Measurements from ENCODE around the gene KLK12.

Gene KLK12

GRCh38 chr19:51047031-51047335 is 12.2 kb upstream of the KLK12 start:
- Histone ChIP-seq H3K9me3 (ENCODE audit: control insufficient read depth, low read length) (no peaks in the 10 kb centered on the region), H3K4me3 (ENCODE audit: extremely low read depth, insufficient read depth, low read length, poor library complexity, severe bottlenecking) (no peak overlapping the region), H3K36me3 (ENCODE audit: control insufficient read depth, insufficient read depth, low read length) (no peaks in the 10 kb centered on the region), H3K27ac (ENCODE audit: low read depth, low read length, severe bottlenecking) (no peak overlapping the region), H3K4me1 (ENCODE audit: control insufficient read depth, insufficient read depth, low read length, poor library complexity, severe bottlenecking) (no peaks in the 10 kb centered on the region)
- 6 to 30% methylated on average over 2 to 4 of the region's 4 CpGs for WGBS, 2 experiments (ENCODE audit: insufficient coverage in 2 of 2)

DNA sequence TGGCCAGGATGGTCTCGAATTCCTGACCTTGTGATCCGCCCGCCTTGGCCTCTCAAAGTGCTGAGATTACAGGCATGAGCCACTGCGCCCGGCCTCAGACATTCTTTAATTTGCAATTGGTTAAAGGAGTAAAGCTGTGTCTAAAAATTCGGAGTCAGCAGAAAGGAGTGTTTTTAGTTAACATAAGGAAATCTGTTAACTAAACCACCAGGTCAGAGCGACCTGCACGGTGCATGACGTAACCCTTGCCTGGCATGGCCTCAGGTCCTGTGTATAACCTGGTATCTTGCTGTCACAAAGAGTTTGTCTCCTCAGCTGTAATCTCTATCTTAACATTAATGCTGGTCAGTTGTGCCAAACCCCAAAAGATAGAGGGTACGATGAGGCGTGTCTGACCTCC is 9.5 kb upstream of the KLK12 start:
- no peak overlapping the region for H3K27ac ChIP-seq (ENCODE audit: low read depth, low read length, severe bottlenecking)

GRCh38 chr19:51043497-51043896 is 8.7 kb upstream of the KLK12 start:
- Histone ChIP-seq H3K27ac (ENCODE audit: low read depth, low read length, severe bottlenecking) (no peak overlapping the region), H3K9me3 (ENCODE audit: control insufficient read depth, low read length) (no peaks in the 10 kb centered on the region), H3K4me3 (ENCODE audit: extremely low read depth, insufficient read depth, low read length, poor library complexity, severe bottlenecking) (no peak overlapping the region), H3K36me3 (ENCODE audit: control insufficient read depth, insufficient read depth, low read length) (no peaks in the 10 kb centered on the region), H3K4me1 (ENCODE audit: control insufficient read depth, insufficient read depth, low read length, poor library complexity, severe bottlenecking) (no peaks in the 10 kb centered on the region)
- whole genome bisulfite sequencing, 2 experiments (ENCODE audit: insufficient coverage in 2 of 2): 91 to 100% methylated on average over 5 to 8 of the region's 9 CpGs

More for the DNA sequence above, 9.5 kb upstream of the KLK12 start:
- no peaks in the 10 kb centered on the region for H3K9me3 ChIP-seq (ENCODE audit: control insufficient read depth, low read length)
- no peak overlapping the region for H3K4me3 ChIP-seq (ENCODE audit: extremely low read depth, insufficient read depth, low read length, poor library complexity, severe bottlenecking)
- no peaks in the 10 kb centered on the region for H3K36me3 ChIP-seq (ENCODE audit: control insufficient read depth, insufficient read depth, low read length)
- H3K4me1 ChIP-seq (ENCODE audit: control insufficient read depth, insufficient read depth, low read length, poor library complexity, severe bottlenecking): no peaks in the 10 kb centered on the region
- 84 to 86% methylated on average over 8 to 9 of the region's 11 CpGs for whole genome bisulfite sequencing, 2 experiments (ENCODE audit: insufficient coverage in 2 of 2)

DNA sequence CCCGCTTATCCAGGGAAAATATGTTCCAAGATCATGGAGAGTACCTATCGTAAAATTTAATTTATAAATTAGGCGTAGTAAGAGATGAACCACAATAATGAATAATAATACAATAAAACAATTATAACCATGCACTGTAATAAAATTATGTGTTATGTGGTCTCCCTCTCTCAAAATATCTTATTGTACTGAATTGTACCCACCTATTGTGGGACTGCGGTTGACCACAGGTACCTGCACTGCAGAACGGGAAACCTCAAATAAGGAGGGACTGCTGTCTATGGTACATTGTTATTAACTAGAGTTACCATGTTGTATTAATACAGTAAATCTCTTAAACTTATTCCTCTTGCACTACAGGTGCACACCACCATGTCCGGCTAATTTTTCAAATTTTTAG is 5.3 kb upstream of the KLK12 start:
- no CpG with 5 or more reads among the region's 6 CpGs for WGBS, 2 experiments (ENCODE audit: insufficient coverage in 2 of 2)
- no peaks in the 10 kb centered on the region for H3K9me3 ChIP-seq (ENCODE audit: control insufficient read depth, low read length)
- H3K4me1 ChIP-seq (ENCODE audit: control insufficient read depth, insufficient read depth, low read length, poor library complexity, severe bottlenecking): no peaks in the 10 kb centered on the region
- no peaks in the 10 kb centered on the region for H3K36me3 ChIP-seq (ENCODE audit: control insufficient read depth, insufficient read depth, low read length)
- no peak overlapping the region for H3K27ac ChIP-seq (ENCODE audit: low read depth, low read length, severe bottlenecking)
- no peak overlapping the region for H3K4me3 ChIP-seq (ENCODE audit: extremely low read depth, insufficient read depth, low read length, poor library complexity, severe bottlenecking)

GRCh38 chr19:51036519-51036918 is 1.7 kb upstream of the KLK12 start:
- H3K27ac ChIP-seq (ENCODE audit: low read depth, low read length, severe bottlenecking): no peak overlapping the region
- H3K4me3 ChIP-seq (ENCODE audit: extremely low read depth, insufficient read depth, low read length, poor library complexity, severe bottlenecking): no peak overlapping the region
- WGBS, 2 experiments (ENCODE audit: insufficient coverage in 2 of 2): 62 to 68% methylated on average over 6 to 7 of the region's 9 CpGs
- no peaks in the 10 kb centered on the region for H3K9me3 ChIP-seq (ENCODE audit: control insufficient read depth, low read length)
- no peaks in the 10 kb centered on the region for H3K4me1 ChIP-seq (ENCODE audit: control insufficient read depth, insufficient read depth, low read length, poor library complexity, severe bottlenecking)
- no peaks in the 10 kb centered on the region for H3K36me3 ChIP-seq (ENCODE audit: control insufficient read depth, insufficient read depth, low read length)

DNA sequence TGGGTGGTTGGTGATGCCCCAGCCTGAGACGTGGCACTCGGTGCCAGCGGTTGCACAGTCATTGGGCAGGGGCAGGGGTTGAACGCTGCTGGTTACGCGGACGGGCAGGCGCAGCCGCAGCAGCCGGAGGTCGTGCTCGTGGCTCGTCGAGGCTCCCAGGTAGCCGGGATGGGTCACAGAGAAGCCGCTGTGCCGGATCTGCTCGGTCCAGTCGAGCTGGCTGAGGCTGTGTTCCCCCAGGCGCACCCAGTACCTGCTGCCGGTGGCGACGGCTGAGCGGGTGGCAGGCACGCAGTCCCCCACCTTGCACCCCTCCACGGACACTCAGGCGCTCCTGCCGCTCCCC is 2.9 kb downstream of the KLK12 start:
- no peaks in the 10 kb centered on the region for H3K36me3 ChIP-seq (ENCODE audit: control insufficient read depth, insufficient read depth, low read length)
- 94% methylated on average over 19 to 28 of the region's 28 CpGs for WGBS, 2 experiments (ENCODE audit: insufficient coverage in 2 of 2)
- H3K4me3 ChIP-seq (ENCODE audit: extremely low read depth, insufficient read depth, low read length, poor library complexity, severe bottlenecking): no peak overlapping the region
- H3K9me3 ChIP-seq (ENCODE audit: control insufficient read depth, low read length): no peaks in the 10 kb centered on the region
- H3K27ac ChIP-seq (ENCODE audit: low read depth, low read length, severe bottlenecking): no peak overlapping the region
- no peaks in the 10 kb centered on the region for H3K4me1 ChIP-seq (ENCODE audit: control insufficient read depth, insufficient read depth, low read length, poor library complexity, severe bottlenecking)

DNA sequence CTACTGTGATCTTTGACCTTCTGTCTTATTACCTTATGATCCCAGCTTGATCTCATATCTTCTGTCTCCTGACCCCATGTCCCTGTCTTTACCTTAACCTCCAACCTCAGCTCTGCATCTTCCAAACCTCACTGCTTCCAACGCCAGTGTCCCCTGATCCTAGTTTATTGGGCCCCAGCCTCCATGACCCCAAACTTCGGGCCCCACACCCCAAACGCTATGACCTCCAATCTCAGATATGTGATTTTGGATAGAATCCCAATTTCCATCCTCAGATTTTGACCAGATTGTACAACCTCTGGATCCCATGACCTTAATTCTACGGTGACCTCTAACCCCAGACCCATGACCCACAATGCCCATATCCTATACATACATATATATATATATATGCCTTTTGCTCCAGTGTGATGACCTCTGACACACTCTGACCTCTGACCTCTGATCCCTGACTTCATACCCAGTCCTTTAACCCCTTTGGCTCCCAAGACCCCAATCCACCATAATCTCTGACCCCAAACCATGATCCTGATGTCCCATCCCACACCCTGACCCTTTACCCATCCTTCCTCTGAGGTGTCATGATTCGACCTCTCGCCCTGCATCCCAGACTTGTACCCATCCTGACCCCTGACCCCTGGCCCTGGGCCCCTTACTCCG is 3.5 kb downstream of the KLK12 start:
- H3K36me3 ChIP-seq (ENCODE audit: control insufficient read depth, insufficient read depth, low read length): no peaks in the 10 kb centered on the region
- H3K9me3 ChIP-seq (ENCODE audit: control insufficient read depth, low read length): no peaks in the 10 kb centered on the region
- no peak overlapping the region for H3K27ac ChIP-seq (ENCODE audit: low read depth, low read length, severe bottlenecking)
- no peak overlapping the region for H3K4me3 ChIP-seq (ENCODE audit: extremely low read depth, insufficient read depth, low read length, poor library complexity, severe bottlenecking)
- H3K4me1 ChIP-seq (ENCODE audit: control insufficient read depth, insufficient read depth, low read length, poor library complexity, severe bottlenecking): no peaks in the 10 kb centered on the region
- 94 to 95% methylated on average over 5 to 6 of the region's 7 CpGs for WGBS, 2 experiments (ENCODE audit: insufficient coverage in 2 of 2)

- 90 to 91% methylated on average over 7 to 10 of the region's 13 CpGs for WGBS, 2 experiments (ENCODE audit: insufficient coverage in 2 of 2)
Measured at GRCh38 chr19:51030631-51031030, 4.2 kb downstream of the KLK12 start.

GRCh38 chr19:51029718-51030117 is 5.1 kb downstream of the KLK12 start:
- Histone ChIP-seq H3K4me1 (ENCODE audit: control insufficient read depth, insufficient read depth, low read length, poor library complexity, severe bottlenecking) (no peaks in the 10 kb centered on the region), H3K36me3 (ENCODE audit: control insufficient read depth, insufficient read depth, low read length) (no peaks in the 10 kb centered on the region), H3K27ac (ENCODE audit: low read depth, low read length, severe bottlenecking) (no peak overlapping the region), H3K4me3 (ENCODE audit: extremely low read depth, insufficient read depth, low read length, poor library complexity, severe bottlenecking) (no peak overlapping the region), H3K9me3 (ENCODE audit: control insufficient read depth, low read length) (no peaks in the 10 kb centered on the region)
- WGBS, 2 experiments (ENCODE audit: insufficient coverage in 2 of 2): 100% methylated on average over 1 of the region's 2 CpGs; no CpG with 5 or more reads in 1 of the 2 experiments

More at GRCh38 chr19:51030631-51031030, 4.2 kb downstream of the KLK12 start:
- H3K4me1 ChIP-seq (ENCODE audit: control insufficient read depth, insufficient read depth, low read length, poor library complexity, severe bottlenecking): no peaks in the 10 kb centered on the region
- H3K36me3 ChIP-seq (ENCODE audit: control insufficient read depth, insufficient read depth, low read length): no peaks in the 10 kb centered on the region
- H3K9me3 ChIP-seq (ENCODE audit: control insufficient read depth, low read length): no peaks in the 10 kb centered on the region
- H3K4me3 ChIP-seq (ENCODE audit: extremely low read depth, insufficient read depth, low read length, poor library complexity, severe bottlenecking): no peak overlapping the region
- H3K27ac ChIP-seq (ENCODE audit: low read depth, low read length, severe bottlenecking): no peak overlapping the region

GRCh38 chr19:51027873-51028272 is 6.9 kb downstream of the KLK12 start:
- Histone ChIP-seq H3K4me1 (ENCODE audit: control insufficient read depth, insufficient read depth, low read length, poor library complexity, severe bottlenecking) (no peaks in the 10 kb centered on the region), H3K4me3 (ENCODE audit: extremely low read depth, insufficient read depth, low read length, poor library complexity, severe bottlenecking) (no peak overlapping the region), H3K9me3 (ENCODE audit: control insufficient read depth, low read length) (no peaks in the 10 kb centered on the region), H3K27ac (ENCODE audit: low read depth, low read length, severe bottlenecking) (no peak overlapping the region), H3K36me3 (ENCODE audit: control insufficient read depth, insufficient read depth, low read length) (no peaks in the 10 kb centered on the region)
- WGBS, 2 experiments (ENCODE audit: insufficient coverage in 2 of 2): 88 to 90% methylated on average over 2 of the region's 5 CpGs

DNA sequence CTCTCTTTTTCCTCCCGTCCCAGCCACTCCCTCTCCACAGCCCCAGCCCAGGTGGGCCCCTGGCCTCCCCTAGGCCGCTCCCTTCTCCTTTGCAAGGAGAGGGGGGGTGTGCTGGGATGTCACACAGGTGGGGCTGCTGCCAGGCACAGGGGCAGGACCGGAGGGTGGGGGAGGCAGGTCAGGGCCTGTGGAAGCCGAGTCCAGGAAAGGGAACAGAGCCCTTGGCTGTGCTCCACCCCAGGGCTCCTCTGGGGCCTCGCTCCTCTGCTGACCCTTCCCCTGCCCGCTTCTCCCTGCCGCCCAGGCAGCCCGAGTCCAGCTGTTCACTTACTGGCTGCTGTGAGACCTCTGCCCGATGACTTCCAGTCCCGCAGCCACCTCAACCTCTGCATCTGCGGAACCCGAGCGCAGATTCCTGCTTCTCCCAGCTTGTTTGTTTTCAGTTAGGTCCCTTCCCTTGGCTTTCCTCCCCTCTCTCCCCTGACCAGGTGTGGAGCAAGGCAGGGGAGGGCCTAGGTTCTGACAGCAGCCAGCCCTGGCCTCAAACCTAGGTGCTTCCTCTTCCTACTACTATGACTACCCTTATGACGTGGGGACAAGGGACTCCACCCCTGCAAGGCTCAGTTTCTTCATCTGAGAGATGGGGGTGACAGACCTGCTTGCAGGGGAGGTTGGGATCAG is 7.5 kb downstream of the KLK12 start:
- WGBS, 2 experiments (ENCODE audit: insufficient coverage in 2 of 2): 80% methylated on average over 11 of the region's 14 CpGs
- no peaks in the 10 kb centered on the region for H3K4me1 ChIP-seq (ENCODE audit: control insufficient read depth, insufficient read depth, low read length, poor library complexity, severe bottlenecking)
- no peak overlapping the region for H3K4me3 ChIP-seq (ENCODE audit: extremely low read depth, insufficient read depth, low read length, poor library complexity, severe bottlenecking)
- H3K27ac ChIP-seq (ENCODE audit: low read depth, low read length, severe bottlenecking): no peak overlapping the region
- no peaks in the 10 kb centered on the region for H3K9me3 ChIP-seq (ENCODE audit: control insufficient read depth, low read length)
- H3K36me3 ChIP-seq (ENCODE audit: control insufficient read depth, insufficient read depth, low read length): no peaks in the 10 kb centered on the region
